ENCODE data around the gene ASPSCR1. TPM values are rescaled to one million over a fixed set of nuclear protein-coding genes. Genes with fewer than 3 reads are reported as not detected.

Gene ASPSCR1
- total and polyA plus RNA-seq, 4 experiments from 2014 or later: 25.1 to 40.6 (median 38.6) TPM

GRCh38 chr17:81967533-81968395, 9.7 kb upstream of the ASPSCR1 start:
- ChIA-PET CTCF (ENCODE audit: partially characterized antibody) (interaction anchor here (0.9 to 3.1 kb wide), 6 partner anchors 8 to 187 kb away, joined by 3 to 13 read pairs (median 6); partner anchors contain the start of genes ASPSCR1, CENPX, DCXR and LRRC45), POLR2A (ENCODE audit: partially characterized antibody) (interaction anchor here (0.7 to 4.3 kb wide), 13 partner anchors 8 to 331 kb away, joined by 3 to 54 read pairs (median 5); partner anchors contain the start of genes ARHGDIA, ASPSCR1, CENPX and DCXR)
- peak overlapping the region in 1 of 2 donors; percentile 46 for H3K4me3 ChIP-seq (ENCODE audit: low read length in 2 of 2)
- peak; percentile 85 to 92 (median 86) for DNase-seq
- H3K27me3 ChIP-seq (ENCODE audit: insufficient read depth, low read length): peaks cover 1% of the 10 kb centered on the region
- no peaks in the 10 kb centered on the region for H3K36me3 ChIP-seq (ENCODE audit: insufficient read depth, low read length)
- H3K9me3 ChIP-seq (ENCODE audit: control insufficient read depth in 1 of 2, low read length in 2 of 2): no peaks in the 10 kb centered on the region
- peak overlapping the region in 6 of 7 donors; percentile 66 to 93 (median 84) for H3K27ac Mint-ChIP-seq
- intact Hi-C loops (cut with micrococcal nuclease): loop anchor here (1.0 kb wide), 1 partner anchor 10 kb away; the partner anchor contains the start of gene ASPSCR1
- peak overlapping the region; percentile 55 to 79 (median 66) for H3K4me3 Mint-ChIP-seq
- no peaks in the 10 kb centered on the region for H3K9me3 Mint-ChIP-seq
- peaks cover 0 to 3% of the 10 kb centered on the region in 2 donors for H3K27me3 Mint-ChIP-seq
- peaks cover 3 to 20% (median 7%) of the 10 kb centered on the region in 4 donors for H3K4me1 Mint-ChIP-seq
- H3K27ac ChIP-seq (ENCODE audit: low read depth, low read length): peak overlapping the region; percentile 39
- peaks cover 22% of the 10 kb centered on the region for H3K4me1 ChIP-seq (ENCODE audit: insufficient read depth, low read length)
- no peaks in the 10 kb centered on the region for H3K36me3 Mint-ChIP-seq

- H3K27me3 Mint-ChIP-seq: peaks cover 0 to 3% of the 10 kb centered on the region in 2 donors
Observed at GRCh38 chr17:81968396-81968745, 9.1 kb upstream of the ASPSCR1 start.

DNA sequence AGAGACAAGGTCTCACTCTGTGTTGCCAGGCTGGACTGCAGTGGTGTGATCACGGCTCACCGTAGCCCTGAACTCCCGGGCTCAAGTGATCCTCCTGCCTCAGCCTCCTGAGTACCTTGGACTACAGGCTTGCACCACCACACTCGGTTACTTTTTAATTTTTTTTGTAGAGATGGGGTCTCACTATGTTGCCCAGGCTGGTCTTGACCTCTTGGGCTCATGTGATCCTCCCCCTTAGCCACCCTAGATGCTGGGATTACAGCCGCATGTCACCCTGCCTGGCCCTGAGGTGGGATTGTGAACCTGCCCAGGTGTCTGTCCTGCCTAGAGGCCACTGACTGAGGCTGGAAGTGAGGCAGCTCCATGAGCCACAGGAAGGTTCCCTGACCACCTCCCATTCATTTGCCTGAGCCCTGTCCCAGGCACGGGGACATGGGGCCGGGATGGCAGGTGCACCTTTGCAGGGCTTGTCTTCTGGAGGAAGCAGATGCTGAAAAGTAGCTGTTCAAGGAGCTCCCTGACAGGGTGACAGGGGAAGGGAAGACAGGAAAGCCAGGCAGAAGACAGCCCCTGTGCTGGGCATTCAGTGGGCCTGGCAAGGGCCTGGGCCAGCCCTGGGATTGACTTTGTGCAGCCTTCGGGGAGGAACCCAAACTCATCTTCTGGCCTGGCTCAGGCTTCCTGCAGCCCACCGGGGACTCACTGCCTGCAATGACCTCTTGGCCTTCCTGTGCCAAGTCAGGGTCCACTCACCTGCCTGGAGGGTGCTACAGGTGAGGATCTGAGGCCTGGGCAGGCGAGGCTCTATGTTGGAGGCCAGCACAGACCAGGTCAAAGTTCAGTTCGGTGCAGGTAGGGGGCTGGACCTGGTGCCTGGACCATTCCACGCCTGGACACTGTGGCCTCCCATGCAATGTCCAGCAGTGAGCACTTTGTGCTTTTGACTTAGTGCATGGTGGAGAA, 8.3 kb upstream of the ASPSCR1 start:
- CTCF ChIA-PET (ENCODE audit: partially characterized antibody): interaction anchor here (1.3 to 3.1 kb wide), 4 partner anchors 8 to 53 kb away, joined by 4 to 13 read pairs (median 10); partner anchors contain the start of genes ASPSCR1, CENPX and LRRC45
- no peak overlapping the region for H3K4me3 ChIP-seq (ENCODE audit: low read length in 2 of 2)
- Mint-ChIP-seq H3K36me3 (no peaks in the 10 kb centered on the region), H3K27ac (peak overlapping the region in 3 of 7 donors; percentile 2 to 77 (median 47)), H3K4me3 (no peak overlapping the region), H3K27me3 (no peaks in the 10 kb centered on the region), H3K4me1 (peaks cover 3 to 20% (median 7%) of the 10 kb centered on the region in 4 donors), H3K9me3 (no peaks in the 10 kb centered on the region)
- intact Hi-C loops (cut with micrococcal nuclease): loop anchor here (1.0 kb wide), 1 partner anchor 8 kb away; the partner anchor contains the start of gene ASPSCR1
- no peaks in the 10 kb centered on the region for H3K27me3 ChIP-seq (ENCODE audit: insufficient read depth, low read length)
- no peaks in the 10 kb centered on the region for H3K9me3 ChIP-seq (ENCODE audit: control insufficient read depth in 1 of 2, low read length in 2 of 2)
- no peak overlapping the region for H3K27ac ChIP-seq (ENCODE audit: low read depth, low read length)
- POLR2A ChIA-PET (ENCODE audit: partially characterized antibody): interaction anchor here (0.6 to 4.3 kb wide), 4 partner anchors 9 to 137 kb away, joined by 3 to 54 read pairs (median 14); partner anchors contain the start of genes ASPSCR1, CENPX and LRRC45
- H3K4me1 ChIP-seq (ENCODE audit: insufficient read depth, low read length): peaks cover 22% of the 10 kb centered on the region
- DNase-seq: peak in 1 of 5 donors; percentile 4
- no peaks in the 10 kb centered on the region for H3K36me3 ChIP-seq (ENCODE audit: insufficient read depth, low read length)

More at GRCh38 chr17:81968396-81968745, 9.1 kb upstream of the ASPSCR1 start:
- Histone ChIP-seq H3K4me3 (ENCODE audit: low read length in 2 of 2) (no peak overlapping the region), H3K27me3 (ENCODE audit: insufficient read depth, low read length) (no peaks in the 10 kb centered on the region), H3K27ac (ENCODE audit: low read depth, low read length) (no peak overlapping the region), H3K36me3 (ENCODE audit: insufficient read depth, low read length) (no peaks in the 10 kb centered on the region), H3K4me1 (ENCODE audit: insufficient read depth, low read length) (peaks cover 22% of the 10 kb centered on the region), H3K9me3 (ENCODE audit: control insufficient read depth in 1 of 2, low read length in 2 of 2) (no peaks in the 10 kb centered on the region)
- Mint-ChIP-seq H3K9me3 (no peaks in the 10 kb centered on the region), H3K36me3 (no peaks in the 10 kb centered on the region), H3K4me3 (peak overlapping the region in 7 of 8 donors; percentile 55 to 79 (median 66)), H3K27ac (peak overlapping the region in 5 of 7 donors; percentile 77 to 93 (median 89)), H3K4me1 (peaks cover 3 to 20% (median 7%) of the 10 kb centered on the region in 4 donors)
- intact Hi-C loops (cut with micrococcal nuclease): loop anchor here (1.0 kb wide), 1 partner anchor 9 kb away; the partner anchor contains the start of gene ASPSCR1
- ChIA-PET CTCF (ENCODE audit: partially characterized antibody) (interaction anchor here (1.3 to 3.1 kb wide), 5 partner anchors 8 to 187 kb away, joined by 3 to 13 read pairs (median 7); partner anchors contain the start of genes ASPSCR1, CENPX and LRRC45), POLR2A (ENCODE audit: partially characterized antibody) (interaction anchor here (0.6 to 4.3 kb wide), 10 partner anchors 9 to 330 kb away, joined by 3 to 54 read pairs (median 6); partner anchors contain the start of genes ASPSCR1, CENPX, DCXR and LRRC45)
- DNase-seq: no peak

- POLR2A ChIA-PET (ENCODE audit: partially characterized antibody): no interaction called here
- Histone ChIP-seq H3K27ac (ENCODE audit: low read depth, low read length) (no peak overlapping the region), H3K27me3 (ENCODE audit: insufficient read depth, low read length) (no peaks in the 10 kb centered on the region), H3K4me3 (ENCODE audit: low read length in 2 of 2) (no peak overlapping the region), H3K9me3 (ENCODE audit: control insufficient read depth in 1 of 2, low read length in 2 of 2) (no peaks in the 10 kb centered on the region), H3K4me1 (ENCODE audit: insufficient read depth, low read length) (peaks cover 17% of the 10 kb centered on the region), H3K36me3 (ENCODE audit: insufficient read depth, low read length) (no peaks in the 10 kb centered on the region)
- CTCF ChIA-PET (ENCODE audit: partially characterized antibody): interaction anchor here (0.9 kb wide), 1 partner anchor 14 kb away, joined by 3 read pairs; no protein-coding TSS in a partner anchor
- H3K27ac Mint-ChIP-seq: no peak overlapping the region
- intact Hi-C loops (cut with micrococcal nuclease): no loop called here
- no peak overlapping the region for H3K4me3 Mint-ChIP-seq
- H3K27me3 Mint-ChIP-seq: no peaks in the 10 kb centered on the region
- no peak for DNase-seq
- H3K9me3 Mint-ChIP-seq: no peaks in the 10 kb centered on the region
- peaks cover 0 to 6% of the 10 kb centered on the region in 2 donors for H3K36me3 Mint-ChIP-seq
- H3K4me1 Mint-ChIP-seq: peaks cover 6 to 26% (median 10%) of the 10 kb centered on the region in 4 donors
Observed at GRCh38 chr17:81973432-81973831, 4.0 kb upstream of the ASPSCR1 start.

DNA sequence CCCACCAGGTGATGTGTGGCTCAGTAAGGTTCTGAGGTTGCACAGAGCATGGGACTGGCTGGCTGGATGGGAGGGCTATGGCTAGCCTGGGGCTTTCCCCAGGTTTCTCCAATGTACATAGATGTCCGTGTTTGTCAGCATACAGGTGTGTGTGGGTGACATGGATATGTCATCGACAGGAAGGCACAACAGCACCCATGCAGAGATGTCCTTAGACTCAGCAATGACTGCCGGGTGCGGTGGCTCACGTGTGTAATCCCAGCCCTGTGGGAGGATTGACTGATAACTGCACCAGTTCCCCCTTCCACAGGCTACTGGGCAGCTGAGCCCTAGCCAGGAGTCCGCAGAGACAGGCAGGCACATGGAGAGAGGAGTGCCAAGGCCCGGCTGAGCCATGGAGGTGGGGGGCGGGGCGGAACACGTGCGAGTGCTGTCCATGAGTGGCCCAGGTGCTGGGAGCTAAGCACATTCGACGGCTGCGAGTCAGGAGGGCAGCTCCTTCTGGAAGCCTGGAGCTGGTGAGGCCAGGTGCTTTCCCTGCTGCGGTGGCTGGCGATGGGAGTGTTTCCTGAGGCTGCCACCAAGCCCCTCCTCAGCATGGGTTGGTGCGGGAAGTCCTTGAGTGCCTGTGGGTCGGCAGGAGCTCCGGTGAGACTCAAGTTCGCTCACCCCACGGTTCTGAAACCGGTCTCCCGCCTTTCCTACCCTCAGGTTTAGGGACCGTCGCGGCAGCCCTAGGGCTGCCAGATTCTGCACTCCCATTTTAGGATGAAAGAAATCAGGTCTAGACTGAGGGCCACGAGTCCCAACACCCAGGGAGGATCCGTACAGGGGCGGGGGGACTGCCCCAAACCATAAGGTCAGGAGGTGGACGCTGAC, 858 bp upstream of the ASPSCR1 start:
- ChIA-PET POLR2A (ENCODE audit: partially characterized antibody) (interaction anchor here (0.7 to 5.1 kb wide), 12 partner anchors 10 to 150 kb away, joined by 3 to 54 read pairs (median 4); partner anchors contain the start of genes CENPX, DCXR, LRRC45 and MAFG), CTCF (ENCODE audit: partially characterized antibody) (interaction anchor here (1.0 to 1.8 kb wide), 4 partner anchors 8 to 43 kb away, joined by 4 to 6 read pairs (median 4); no protein-coding TSS in a partner anchor)
- Mint-ChIP-seq H3K4me1 (peaks cover 17 to 43% (median 28%) of the 10 kb centered on the region in 4 donors), H3K9me3 (peaks cover 0 to 2% (median 0%) of the 10 kb centered on the region in 8 donors), H3K36me3 (peaks cover 4 to 12% of the 10 kb centered on the region in 2 donors), H3K27me3 (no peaks in the 10 kb centered on the region), H3K4me3 (peak overlapping the region; percentile 90 to 98 (median 96)), H3K27ac (peak overlapping the region; percentile 94 to 99 (median 98))
- Histone ChIP-seq H3K27ac (ENCODE audit: low read depth, low read length) (peak overlapping the region; percentile 80), H3K36me3 (ENCODE audit: insufficient read depth, low read length) (no peaks in the 10 kb centered on the region), H3K27me3 (ENCODE audit: insufficient read depth, low read length) (no peaks in the 10 kb centered on the region), H3K9me3 (ENCODE audit: control insufficient read depth in 1 of 2, low read length in 2 of 2) (no peaks in the 10 kb centered on the region), H3K4me1 (ENCODE audit: insufficient read depth, low read length) (peaks cover 31% of the 10 kb centered on the region), H3K4me3 (ENCODE audit: low read length in 2 of 2) (peak overlapping the region; percentile 29 to 74)
- DNase-seq: peak in 1 of 5 donors; percentile 58
- intact Hi-C loops (cut with micrococcal nuclease): loop anchor here (1.0 kb wide), 2 partner anchors 8 to 47 kb away; partner anchors contain the start of gene LRRC45
